Measurements from ENCODE around the gene SIRPA. TPM values are rescaled to one million over a fixed set of nuclear protein-coding genes. Genes with fewer than 3 reads are reported as not detected.

Gene SIRPA
- total and polyA plus RNA-seq, 2 of the 8 experiments (the other 6 are each of a cell fraction or from before 2014, with no cell fraction given): 3.9 to 4.3 TPM

GRCh38 chr20:1894471-1894950 lies 696 bp upstream of the SIRPA start (continued):
- TF ChIP-seq SIN3A (conservative IDR thresholded peaks at IDR 0.05 in 1 of 2, IDR thresholded peaks at IDR 0.05 in 1 of 2; ENCODE audit: low read depth in 1 of 2, low read length in 2 of 2): peak in 1 of 2 experiments; percentile 57; a peak in 1 of 4 replicates
- TF ChIP-seq SRF (IDR thresholded peaks at IDR 0.05; ENCODE audit: low read depth, low read length): no peak
- no peak for TF ChIP-seq CBX8 (IDR thresholded peaks at IDR 0.05; ENCODE audit: borderline replicate concordance, low read depth, low read length)
- TF ChIP-seq RBBP5 (IDR thresholded peaks at IDR 0.05; ENCODE audit: borderline replicate concordance, low read depth, low read length): no peak; the same call in 1 of the 2 replicates
- TF ChIP-seq POLR2A (IDR thresholded peaks at IDR 0.05; ENCODE audit: control extremely low read depth in 1 of 2, low read depth in 2 of 2, low read length in 2 of 2): peak in 1 of 2 experiments; percentile 29; a peak in 1 of 3 replicates
- TF ChIP-seq FOSL1 (IDR thresholded peaks at IDR 0.05; ENCODE audit: insufficient read depth, low read depth, low read length): no peak
- no peak for TF ChIP-seq POLR2AphosphoS5 (IDR thresholded peaks at IDR 0.05; ENCODE audit: low read depth, low read length)
- TF ChIP-seq CBX5 (IDR thresholded peaks at IDR 0.05; ENCODE audit: low read depth, low read length): no peak
- no peak for TF ChIP-seq HDAC6 (IDR thresholded peaks at IDR 0.05; ENCODE audit: low read depth, low read length)
- TF ChIP-seq PHF8 (conservative IDR thresholded peaks at IDR 0.05; ENCODE audit: low read depth, low read length): no peak
- no peak for TF ChIP-seq EZH2 (IDR thresholded peaks at IDR 0.05; ENCODE audit: low read depth, low read length, severe bottlenecking)
- TF ChIP-seq JUN (IDR thresholded peaks at IDR 0.05; ENCODE audit: low read depth, low read length): no peak
- TF ChIP-seq TAF7 (optimal IDR thresholded peaks at IDR 0.05; ENCODE audit: borderline replicate concordance, low read depth, low read length): peak; percentile 21
- TF ChIP-seq TAF1 (IDR thresholded peaks at IDR 0.05; ENCODE audit: low read depth, low read length): peak; percentile 63
- no peak for TF ChIP-seq USF2 (IDR thresholded peaks at IDR 0.05; ENCODE audit: low read length)
- no peak for TF ChIP-seq KDM5A (IDR thresholded peaks at IDR 0.05; ENCODE audit: low read length)
- no peak for TF ChIP-seq RFX5 (IDR thresholded peaks at IDR 0.05; ENCODE audit: borderline replicate concordance, low read depth, low read length)
- peak; percentile 62; the same call in 1 of the 2 replicates for TF ChIP-seq KDM1A (IDR thresholded peaks at IDR 0.05; ENCODE audit: borderline replicate concordance, low read length)
- no peak for TF ChIP-seq BRCA1 (IDR thresholded peaks at IDR 0.05; ENCODE audit: low read depth, low read length)
- TF ChIP-seq, protein P1, sequence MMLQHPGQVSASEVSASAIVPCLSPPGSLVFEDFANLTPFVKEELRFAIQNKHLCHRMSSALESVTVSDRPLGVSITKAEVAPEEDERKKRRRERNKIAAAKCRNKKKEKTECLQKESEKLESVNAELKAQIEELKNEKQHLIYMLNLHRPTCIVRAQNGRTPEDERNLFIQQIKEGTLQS (IDR thresholded peaks at IDR 0.05; ENCODE audit: insufficient read depth, low read depth, low read length): no peak
- peak; percentile 24; the same call in 1 of the 2 replicates for TF ChIP-seq TBP (IDR thresholded peaks at IDR 0.05; ENCODE audit: low read depth, low read length)
- no peak for TF ChIP-seq MAFK (IDR thresholded peaks at IDR 0.05; ENCODE audit: low read depth, low read length)
- TF ChIP-seq EGR1 (IDR thresholded peaks at IDR 0.05; ENCODE audit: borderline replicate concordance, low read depth, low read length): no peak
- TF ChIP-seq HDAC2 (IDR thresholded peaks at IDR 0.05; ENCODE audit: borderline replicate concordance in 1 of 2, low read depth in 2 of 2, low read length in 2 of 2): 0 out of 4 replicates have a peak, but pooled peaks of 1 of the 2 experiments have one; percentile 41
